HepG2 (cell line): ENCODE data around the gene TROAP. TPM values are rescaled to one million over a fixed set of nuclear protein-coding genes. Genes with fewer than 3 reads are reported as not detected.

Source experiments
- ATAC-seq: fragments of 200-7000 bp; cut with Tn5 transposase; 3 replicates; pipeline ENCODE4 v1.9.1; 2020; ENCODE audit warnings: mild to moderate bottlenecking, moderate library complexity
- BruUV-seq: library from RNA; stranded (reverse); fragments of 400-500 nt; replicated peaks from 2 replicates; lab custom pipeline; 2021; lab: Mats Ljungman, UMichigan
- CTCF ChIA-PET: fragments of 300-600 bp; formaldehyde crosslinking; extraction: SDS; loops from one replicate; lab custom pipeline; 2021; ENCODE audit warnings: low total read pairs, inconsistent platforms, low intra/inter-chr PET ratio; lab: Yijun Ruan, JAX
- POLR2A ChIA-PET: fragments of 350-600 bp; sonication (Branson Sonifier 250); formaldehyde crosslinking; loops from one replicate; lab custom pipeline; 2020; ENCODE audit warnings: antibody characterized with exemption, inconsistent platforms; lab: Yijun Ruan, JAX
- DNase-seq: peaks from one replicate; pipeline ENCODE4 v3.0.0-alpha.2; 2015; ENCODE audit warnings: low spot score
- FAIRE-seq: peaks from 3 replicates; lab custom pipeline; 2011; peaks lifted over from hg19 to GRCh38; lab: Jason Lieb, UNC
- H2AFZ ChIP-seq: one replicate; pipeline ENCODE4 v1.6.1; 2011; ENCODE audit warnings: low read length, inconsistent platforms
- H3K27ac ChIP-seq: fragments of 300-600 bp; 3 replicates; pipeline ENCODE4 v1.8.0; 2011; ENCODE audit warnings: mixed run types, mild to moderate bottlenecking, mixed read lengths, low read length, inconsistent platforms; ENCODE audit not compliant: insufficient read depth; ENCODE audit errors: extremely low read length
- H3K27me3 ChIP-seq, 2 experiments: fragments of 200-600 bp in 1 of 2; 2 replicates in 1 of 2; 3 replicates in 1 of 2; pipeline versions ENCODE4 v1.6.0 to v1.8.0; 2011; ENCODE audit warnings: low read length in 2 of 2, mild to moderate bottlenecking in 2 of 2, moderate library complexity in 2 of 2, inconsistent platforms in 1 of 2; ENCODE audit not compliant: insufficient read depth in 2 of 2, control insufficient read depth in 1 of 2
- H3K36me3 ChIP-seq, 2 experiments: fragments of 200-600 bp in 1 of 2; replicated peaks in 1 of 2; 2 replicates in 1 of 2; 3 replicates in 1 of 2; pipeline versions ENCODE4 v1.5.1 to v1.8.0; 2011; ENCODE audit warnings: low read length in 2 of 2, inconsistent platforms in 1 of 2; ENCODE audit not compliant: insufficient read depth in 2 of 2, control insufficient read depth in 1 of 2
- H3K4me1 ChIP-seq: 2 replicates; pipeline ENCODE4 v1.5.1; 2012; ENCODE audit warnings: low read length, inconsistent platforms; ENCODE audit not compliant: insufficient read depth
- H3K4me2 ChIP-seq: 2 replicates; pipeline ENCODE4 v1.6.0; 2011; ENCODE audit warnings: low read depth, low read length, inconsistent platforms
- H3K4me3 ChIP-seq, 3 experiments: fragments of 200-600 bp in 1 of 3; sonication (generic), shearing (Covaris generic) in 1 of 3; replicated peaks in 1 of 3; 2 replicates each; pipeline ENCODE4 v1.5.1; 2011 to 2016; ENCODE audit warnings: low read length in 3 of 3, inconsistent platforms in 2 of 3, low read depth in 2 of 3, mild to moderate bottlenecking in 2 of 3, control low read depth in 1 of 3, mixed read lengths in 1 of 3; ENCODE audit not compliant: insufficient read depth in 1 of 3
- H3K79me2 ChIP-seq: one replicate; pipeline ENCODE4 v1.6.1; 2011; ENCODE audit warnings: low read length, inconsistent platforms; ENCODE audit not compliant: insufficient read depth
- H3K9ac ChIP-seq: 2 replicates; pipeline ENCODE4 v1.6.0; 2011; ENCODE audit warnings: mild to moderate bottlenecking, low read depth, low read length, inconsistent platforms; ENCODE audit not compliant: insufficient read depth
- H3K9me3 ChIP-seq: 2 replicates; pipeline ENCODE4 v1.5.1; 2012; ENCODE audit warnings: mild to moderate bottlenecking, low read length
- H4K20me1 ChIP-seq: 2 replicates; pipeline ENCODE4 v1.6.0; 2011; ENCODE audit warnings: inconsistent platforms, mild to moderate bottlenecking, low read length, moderate library complexity; ENCODE audit not compliant: insufficient read depth
- ERF ChIP-seq: IDR thresholded peaks from 2 replicates; pipeline ENCODE4 v1.6.1; 2018; ENCODE audit warnings: missing biosample characterization, missing genetic modification reagents
- FOXP1 ChIP-seq, 2 experiments: fragments of 450-650 bp in 1 of 2; IDR thresholded peaks; 2 replicates each; pipeline ENCODE4 v1.6.1; 2017 to 2018; ENCODE audit warnings: antibody characterized with exemption in 1 of 2
- MAFG ChIP-seq: sonication (generic); formaldehyde crosslinking; IDR thresholded peaks from 2 replicates; pipeline ENCODE4 v1.5.1; 2020; ENCODE audit warnings: mild to moderate bottlenecking, missing genetic modification reagents
- NR1H2 ChIP-seq: sonication (generic); formaldehyde crosslinking; IDR thresholded peaks from 2 replicates; pipeline ENCODE4 v1.8.1; 2022; ENCODE audit warnings: low read depth, missing genetic modification reagents, borderline replicate concordance
- SP5 ChIP-seq: IDR thresholded peaks from 2 replicates; pipeline ENCODE4 v1.6.1; 2016; ENCODE audit warnings: low read depth, borderline replicate concordance
- YY1 ChIP-seq: IDR thresholded peaks from 2 replicates; pipeline ENCODE4 v1.6.1; 2011; ENCODE audit warnings: low read length, low read depth, moderate library complexity, mild to moderate bottlenecking; ENCODE audit not compliant: insufficient read depth, insufficient replicate concordance
- ZNF883 ChIP-seq: sonication (generic); formaldehyde crosslinking; IDR thresholded peaks from 2 replicates; pipeline ENCODE4 v1.5.1; 2020; ENCODE audit warnings: mild to moderate bottlenecking, missing genetic modification reagents; ENCODE audit errors: not compliant biosample characterization
- WGBS: methylation state at CpG from one replicate; pipeline ENCODE4 v1.1.6; 2017; ENCODE audit warnings: low lambda C conversion rate; 5-methylcytosine and 5-hydroxymethylcytosine counted together
- in situ Hi-C: cut with HindIII; loops from 2 replicates; pipeline ENCODE4 v1.10.0; 2017; ENCODE audit warnings: low pct_unique_long_range_greater_than_20kb; ENCODE audit not compliant: extremely low pct_ligation_motif_present
- intact Hi-C: fragments of 100-400 bp; cut with micrococcal nuclease; formaldehyde crosslinking; loops from one replicate; pipeline ENCODE4 v1.10.0; 2022; ENCODE audit not compliant: unreplicated experiment
- polyA plus RNA-seq, 8 experiments: library from polyadenylated mRNA; depleted of rRNA in 3 of 8; stranded (reverse) in 7 of 8; unstranded in 1 of 8; fragments of >200 nt; fragmentation: Illumina TruSeq in 4 of 8; extraction: Trizol in 4 of 8; gene quantifications; 2 replicates each; pipeline versions ENCODE4 v1.2.1 to v1.2.3, GENCODE V29; 2011 to 2016; ENCODE audit warnings: low read depth in 4 of 8, missing spikeins in 1 of 8, mixed read lengths in 1 of 8; ENCODE audit not compliant: insufficient read depth in 1 of 8
- total RNA-seq, 5 experiments: library from RNA; depleted of rRNA; stranded (reverse); fragments of >200 nt; fragmentation: Illumina TruSeq; extraction: Trizol; gene quantifications; 2 replicates each; pipeline ENCODE4 v1.2.3, GENCODE V29; 2016; ENCODE audit warnings: low read depth in 1 of 5
- TF ChIP-seq, protein P1 (sequence below): sonication (generic); formaldehyde crosslinking; IDR thresholded peaks from 2 replicates; pipeline ENCODE4 v1.4.0; 2020; ENCODE audit warnings: missing genetic modification reagents
- TF ChIP-seq, protein P2 (sequence below): IDR thresholded peaks from 2 replicates; pipeline ENCODE4 v1.6.1; 2016; ENCODE audit warnings: missing biosample characterization, missing genetic modification reagents, low read depth
- TF ChIP-seq, protein P3 (sequence below): sonication (generic); formaldehyde crosslinking; IDR thresholded peaks from 2 replicates; pipeline ENCODE4 v1.8.1; 2023; ENCODE audit warnings: mild to moderate bottlenecking, missing genetic modification reagents
- TF ChIP-seq, protein P4 (sequence below): IDR thresholded peaks from 2 replicates; pipeline ENCODE4 v1.6.1; 2016; ENCODE audit warnings: missing compliant biosample characterization, missing genetic modification reagents, borderline replicate concordance

The TROAP gene
- total and polyA plus RNA-seq, 2 of the 13 experiments (the other 11 are each of a cell fraction or from before 2014, with no cell fraction given), result 22.5 to 30.9 TPM

DNA sequence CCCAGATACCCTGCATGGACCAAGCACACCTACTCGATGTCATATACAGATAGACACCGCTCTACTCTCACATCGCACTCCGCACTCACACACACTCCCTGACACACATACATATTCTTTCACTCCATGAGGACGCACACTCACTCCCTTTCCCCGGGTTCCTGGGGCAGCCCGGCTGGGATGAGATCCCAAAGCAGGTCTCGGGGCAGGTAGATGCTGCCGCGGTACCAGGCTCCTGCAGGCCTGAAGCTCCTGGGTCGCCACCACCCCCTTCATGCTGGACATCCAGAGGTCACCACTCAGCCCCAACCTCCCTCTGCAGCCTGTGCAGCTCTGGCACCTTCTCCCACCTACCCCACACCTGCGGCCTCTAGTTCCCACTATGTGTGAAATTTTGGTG is 11.6 kb downstream of the TROAP start:
- no peak overlapping the region for H3K9ac ChIP-seq
- no TSS peak for BruUV-seq
- H3K4me3 ChIP-seq, result no peak overlapping the region
- intact Hi-C loops, result no loop called here
- ChIA-PET POLR2A (interaction anchor here (1.0 kb wide), 1 partner anchor 13 kb away, joined by 3 read pairs; no protein-coding TSS in a partner anchor), CTCF (no interaction called here)
- WGBS, result 74% methylated on average over 12 of the region's 12 CpGs
- H3K79me2 ChIP-seq, result no peaks in the 10 kb centered on the region
- H3K27ac ChIP-seq, result no peak overlapping the region
- ATAC-seq (no peak), FAIRE-seq (no peak), DNase-seq (no peak)
- no peak overlapping the region for H3K4me2 ChIP-seq
- no peak overlapping the region for H2AFZ ChIP-seq
- H4K20me1 ChIP-seq, result no peaks in the 10 kb centered on the region
- H3K9me3 ChIP-seq, result no peaks in the 10 kb centered on the region
- peaks cover 2 to 40% of the 10 kb centered on the region in 2 experiments; a peak in 4 of 5 replicates for H3K27me3 ChIP-seq
- peaks cover 2 to 12% of the 10 kb centered on the region in 2 experiments; a peak in 3 of 5 replicates for H3K36me3 ChIP-seq
- peaks cover 30% of the 10 kb centered on the region for H3K4me1 ChIP-seq
- TF ChIP-seq, protein P1, sequence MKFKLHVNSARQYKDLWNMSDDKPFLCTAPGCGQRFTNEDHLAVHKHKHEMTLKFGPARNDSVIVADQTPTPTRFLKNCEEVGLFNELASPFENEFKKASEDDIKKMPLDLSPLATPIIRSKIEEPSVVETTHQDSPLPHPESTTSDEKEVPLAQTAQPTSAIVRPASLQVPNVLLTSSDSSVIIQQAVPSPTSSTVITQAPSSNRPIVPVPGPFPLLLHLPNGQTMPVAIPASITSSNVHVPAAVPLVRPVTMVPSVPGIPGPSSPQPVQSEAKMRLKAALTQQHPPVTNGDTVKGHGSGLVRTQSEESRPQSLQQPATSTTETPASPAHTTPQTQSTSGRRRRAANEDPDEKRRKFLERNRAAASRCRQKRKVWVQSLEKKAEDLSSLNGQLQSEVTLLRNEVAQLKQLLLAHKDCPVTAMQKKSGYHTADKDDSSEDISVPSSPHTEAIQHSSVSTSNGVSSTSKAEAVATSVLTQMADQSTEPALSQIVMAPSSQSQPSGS (CRISPR knock-in tag), result no peak
- TF ChIP-seq SP5 (no peak), YY1 (no peak), NR1H2 (CRISPR knock-in tag) (no peak), ZNF883 (CRISPR knock-in tag) (no peak), MAFG (CRISPR knock-in tag) (no peak), FOXP1 (IDR thresholded peaks at IDR 0.05) (no peak), FOXP1 (CRISPR knock-in tag; IDR thresholded peaks at IDR 0.05) (no peak), ERF (CRISPR knock-in tag) (no peak)
- TF ChIP-seq, protein P2, sequence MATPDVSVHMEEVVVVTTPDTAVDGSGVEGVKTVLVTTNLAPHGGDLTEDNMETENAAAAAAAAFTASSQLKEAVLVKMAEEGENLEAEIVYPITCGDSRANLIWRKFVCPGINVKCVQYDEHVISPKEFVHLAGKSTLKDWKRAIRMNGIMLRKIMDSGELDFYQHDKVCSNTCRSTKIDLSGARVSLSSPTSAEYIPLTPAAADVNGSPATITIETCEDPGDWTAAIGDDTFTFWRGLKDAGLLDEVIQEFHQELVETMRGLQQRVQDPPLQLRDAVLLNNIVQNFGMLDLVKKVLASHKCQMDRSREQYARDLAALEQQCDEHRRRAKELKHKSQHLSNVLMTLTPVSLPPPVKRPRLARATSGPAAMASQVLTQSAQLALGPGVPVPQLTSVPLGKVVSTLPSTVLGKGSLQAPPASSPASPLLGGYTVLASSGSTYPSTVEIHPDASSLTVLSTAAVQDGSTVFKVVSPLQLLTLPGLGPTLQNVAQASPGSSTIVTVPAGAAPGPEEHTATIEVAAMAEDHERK (CRISPR knock-in tag), result no peak
- TF ChIP-seq, protein P3, sequence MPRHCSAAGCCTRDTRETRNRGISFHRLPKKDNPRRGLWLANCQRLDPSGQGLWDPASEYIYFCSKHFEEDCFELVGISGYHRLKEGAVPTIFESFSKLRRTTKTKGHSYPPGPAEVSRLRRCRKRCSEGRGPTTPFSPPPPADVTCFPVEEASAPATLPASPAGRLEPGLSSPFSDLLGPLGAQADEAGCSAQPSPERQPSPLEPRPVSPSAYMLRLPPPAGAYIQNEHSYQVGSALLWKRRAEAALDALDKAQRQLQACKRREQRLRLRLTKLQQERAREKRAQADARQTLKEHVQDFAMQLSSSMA (CRISPR knock-in tag), result no peak
- TF ChIP-seq, protein P4, sequence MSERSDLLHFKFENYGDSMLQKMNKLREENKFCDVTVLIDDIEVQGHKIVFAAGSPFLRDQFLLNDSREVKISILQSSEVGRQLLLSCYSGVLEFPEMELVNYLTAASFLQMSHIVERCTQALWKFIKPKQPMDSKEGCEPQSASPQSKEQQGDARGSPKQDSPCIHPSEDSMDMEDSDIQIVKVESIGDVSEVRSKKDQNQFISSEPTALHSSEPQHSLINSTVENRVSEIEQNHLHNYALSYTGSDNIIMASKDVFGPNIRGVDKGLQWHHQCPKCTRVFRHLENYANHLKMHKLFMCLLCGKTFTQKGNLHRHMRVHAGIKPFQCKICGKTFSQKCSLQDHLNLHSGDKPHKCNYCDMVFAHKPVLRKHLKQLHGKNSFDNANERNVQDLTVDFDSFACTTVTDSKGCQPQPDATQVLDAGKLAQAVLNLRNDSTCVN (CRISPR knock-in tag), result no peak
- in situ Hi-C loops, result no loop called here
